ENCODE measurements around the gene WBP2. TPM values are rescaled to one million over a fixed set of nuclear protein-coding genes. Genes with fewer than 3 reads are reported as not detected.
A peak's percentile ranks its signal among the peaks of the same experiment; 100 is the strongest.

The WBP2 gene
- total and polyA plus RNA-seq, 2 of the 13 experiments (the other 11 are each of a cell fraction or from before 2014, with no cell fraction given) = 29.2 to 29.5 TPM

- TF ChIP-seq, protein P1, sequence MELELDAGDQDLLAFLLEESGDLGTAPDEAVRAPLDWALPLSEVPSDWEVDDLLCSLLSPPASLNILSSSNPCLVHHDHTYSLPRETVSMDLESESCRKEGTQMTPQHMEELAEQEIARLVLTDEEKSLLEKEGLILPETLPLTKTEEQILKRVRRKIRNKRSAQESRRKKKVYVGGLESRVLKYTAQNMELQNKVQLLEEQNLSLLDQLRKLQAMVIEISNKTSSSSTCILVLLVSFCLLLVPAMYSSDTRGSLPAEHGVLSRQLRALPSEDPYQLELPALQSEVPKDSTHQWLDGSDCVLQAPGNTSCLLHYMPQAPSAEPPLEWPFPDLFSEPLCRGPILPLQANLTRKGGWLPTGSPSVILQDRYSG (CRISPR knock-in tag; IDR thresholded peaks at IDR 0.05) = no peak
- TF ChIP-seq, protein P2, sequence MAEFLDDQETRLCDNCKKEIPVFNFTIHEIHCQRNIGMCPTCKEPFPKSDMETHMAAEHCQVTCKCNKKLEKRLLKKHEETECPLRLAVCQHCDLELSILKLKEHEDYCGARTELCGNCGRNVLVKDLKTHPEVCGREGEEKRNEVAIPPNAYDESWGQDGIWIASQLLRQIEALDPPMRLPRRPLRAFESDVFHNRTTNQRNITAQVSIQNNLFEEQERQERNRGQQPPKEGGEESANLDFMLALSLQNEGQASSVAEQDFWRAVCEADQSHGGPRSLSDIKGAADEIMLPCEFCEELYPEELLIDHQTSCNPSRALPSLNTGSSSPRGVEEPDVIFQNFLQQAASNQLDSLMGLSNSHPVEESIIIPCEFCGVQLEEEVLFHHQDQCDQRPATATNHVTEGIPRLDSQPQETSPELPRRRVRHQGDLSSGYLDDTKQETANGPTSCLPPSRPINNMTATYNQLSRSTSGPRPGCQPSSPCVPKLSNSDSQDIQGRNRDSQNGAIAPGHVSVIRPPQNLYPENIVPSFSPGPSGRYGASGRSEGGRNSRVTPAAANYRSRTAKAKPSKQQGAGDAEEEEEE (CRISPR knock-in tag; IDR thresholded peaks at IDR 0.05; ENCODE audit: borderline replicate concordance) = no peak
- TF ChIP-seq, protein P3, sequence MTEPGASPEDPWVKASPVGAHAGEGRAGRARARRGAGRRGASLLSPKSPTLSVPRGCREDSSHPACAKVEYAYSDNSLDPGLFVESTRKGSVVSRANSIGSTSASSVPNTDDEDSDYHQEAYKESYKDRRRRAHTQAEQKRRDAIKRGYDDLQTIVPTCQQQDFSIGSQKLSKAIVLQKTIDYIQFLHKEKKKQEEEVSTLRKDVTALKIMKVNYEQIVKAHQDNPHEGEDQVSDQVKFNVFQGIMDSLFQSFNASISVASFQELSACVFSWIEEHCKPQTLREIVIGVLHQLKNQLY (CRISPR knock-in tag; IDR thresholded peaks at IDR 0.05) = no peak
- TF ChIP-seq POLR2AphosphoS2 (IDR thresholded peaks at IDR 0.05; ENCODE audit: low read depth, low read length) (no peak), TGIF2 (CRISPR knock-in tag; IDR thresholded peaks at IDR 0.05) (no peak), SRSF9 (IDR thresholded peaks at IDR 0.05; ENCODE audit: borderline replicate concordance, insufficient read depth, low read depth, low read length, poor library complexity, severe bottlenecking) (no peak), TARDBP (CRISPR knock-in tag; IDR thresholded peaks at IDR 0.05) (peak; percentile 77; the same call in 1 of the 2 replicates), ZMYM4 (CRISPR knock-in tag; IDR thresholded peaks at IDR 0.05) (no peak; the same call in 1 of the 2 replicates), ZFP1 (CRISPR knock-in tag; IDR thresholded peaks at IDR 0.05) (no peak), ZNF562 (CRISPR knock-in tag; IDR thresholded peaks at IDR 0.05; ENCODE audit: borderline replicate concordance) (no peak), FIP1L1 (IDR thresholded peaks at IDR 0.05; ENCODE audit: borderline replicate concordance, insufficient read depth, low read depth, low read length) (no peak), ZNF570 (CRISPR knock-in tag; IDR thresholded peaks at IDR 0.05; ENCODE audit: borderline replicate concordance) (no peak), FOXO1 (CRISPR knock-in tag; IDR thresholded peaks at IDR 0.05) (no peak), SALL1 (CRISPR knock-in tag; IDR thresholded peaks at IDR 0.05) (peak; percentile 74), HOMEZ (CRISPR knock-in tag; IDR thresholded peaks at IDR 0.05; ENCODE audit: low read depth) (no peak), TOE1 (CRISPR knock-in tag; IDR thresholded peaks at IDR 0.05) (no peak), ZNF276 (CRISPR knock-in tag; IDR thresholded peaks at IDR 0.05; ENCODE audit: low read depth) (peak; percentile 74; the same call in 1 of the 2 replicates), ZFP90 (CRISPR knock-in tag; IDR thresholded peaks at IDR 0.05; ENCODE audit: borderline replicate concordance) (no peak; the same call in 1 of the 2 replicates)
- TF ChIP-seq, protein P4, sequence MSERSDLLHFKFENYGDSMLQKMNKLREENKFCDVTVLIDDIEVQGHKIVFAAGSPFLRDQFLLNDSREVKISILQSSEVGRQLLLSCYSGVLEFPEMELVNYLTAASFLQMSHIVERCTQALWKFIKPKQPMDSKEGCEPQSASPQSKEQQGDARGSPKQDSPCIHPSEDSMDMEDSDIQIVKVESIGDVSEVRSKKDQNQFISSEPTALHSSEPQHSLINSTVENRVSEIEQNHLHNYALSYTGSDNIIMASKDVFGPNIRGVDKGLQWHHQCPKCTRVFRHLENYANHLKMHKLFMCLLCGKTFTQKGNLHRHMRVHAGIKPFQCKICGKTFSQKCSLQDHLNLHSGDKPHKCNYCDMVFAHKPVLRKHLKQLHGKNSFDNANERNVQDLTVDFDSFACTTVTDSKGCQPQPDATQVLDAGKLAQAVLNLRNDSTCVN (CRISPR knock-in tag; IDR thresholded peaks at IDR 0.05; ENCODE audit: borderline replicate concordance) = no peak
- TF ChIP-seq, protein P5, sequence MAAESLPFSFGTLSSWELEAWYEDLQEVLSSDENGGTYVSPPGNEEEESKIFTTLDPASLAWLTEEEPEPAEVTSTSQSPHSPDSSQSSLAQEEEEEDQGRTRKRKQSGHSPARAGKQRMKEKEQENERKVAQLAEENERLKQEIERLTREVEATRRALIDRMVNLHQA (CRISPR knock-in tag; IDR thresholded peaks at IDR 0.05) = no peak
These were observed 6.4 kb downstream of the WBP2 start (continued) for GRCh38 chr17:75848523-75849278.

Measured in HepG2 (cell line).